GM21367 (cell line): ENCODE measurements around the gene AGR2.

ENCODE experiments used
- ATAC-seq: cut with Tn5 transposase; IDR thresholded peaks from one replicate; pipeline ENCODE4 v1.9.1; 2021; ENCODE audit not compliant: unreplicated experiment

Gene AGR2

GRCh38 chr7:16743236-16743635, 61.6 kb downstream of the AGR2 start:
- no peak for ATAC-seq

GRCh38 chr7:16742547-16742946, 62.3 kb downstream of the AGR2 start:
- ATAC-seq = no peak
